NCI-H2196 (cell line): ENCODE data around the gene PEX14.

Experiments used
- DNase-seq: peaks from one replicate; lab custom pipeline; 2025; ENCODE audit not compliant: unreplicated experiment; lab: John Stamatoyannopoulos, UW

Gene PEX14

GRCh38 chr1:10659646-10660540, 185.1 kb downstream of the PEX14 start:
- no peak for DNase-seq

GRCh38 chr1:10661453-10661852, 186.7 kb downstream of the PEX14 start:
- DNase-seq: no peak

DNA sequence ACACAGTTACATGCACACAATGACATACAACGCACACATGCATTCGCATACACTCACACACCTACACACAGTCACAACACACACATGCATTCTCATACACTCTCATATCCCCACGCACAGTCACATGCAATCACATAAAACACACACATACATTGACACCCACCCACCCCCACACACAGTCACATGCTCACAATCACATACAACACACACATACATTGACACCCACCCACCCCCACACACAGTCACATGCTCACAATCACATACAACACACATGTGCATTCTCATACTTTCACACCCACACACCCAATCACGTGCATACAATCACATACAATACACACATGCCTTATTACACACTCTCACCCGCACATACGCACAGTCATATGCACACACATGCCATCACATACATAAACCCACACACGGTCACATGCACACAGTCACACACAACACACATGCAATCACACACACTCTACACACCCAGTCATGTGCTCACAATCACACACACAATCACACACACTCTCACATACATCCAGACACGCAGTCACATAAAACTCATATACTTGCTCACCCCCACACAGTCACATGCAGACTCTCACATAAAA, 187.4 kb downstream of the PEX14 start:
- DNase-seq: no peak

- no peak for DNase-seq
These were observed 188.3 kb downstream of the PEX14 start for GRCh38 chr1:10662824-10663677.

- no peak for DNase-seq
These were observed 188.9 kb downstream of the PEX14 start for GRCh38 chr1:10663678-10664035.

DNA sequence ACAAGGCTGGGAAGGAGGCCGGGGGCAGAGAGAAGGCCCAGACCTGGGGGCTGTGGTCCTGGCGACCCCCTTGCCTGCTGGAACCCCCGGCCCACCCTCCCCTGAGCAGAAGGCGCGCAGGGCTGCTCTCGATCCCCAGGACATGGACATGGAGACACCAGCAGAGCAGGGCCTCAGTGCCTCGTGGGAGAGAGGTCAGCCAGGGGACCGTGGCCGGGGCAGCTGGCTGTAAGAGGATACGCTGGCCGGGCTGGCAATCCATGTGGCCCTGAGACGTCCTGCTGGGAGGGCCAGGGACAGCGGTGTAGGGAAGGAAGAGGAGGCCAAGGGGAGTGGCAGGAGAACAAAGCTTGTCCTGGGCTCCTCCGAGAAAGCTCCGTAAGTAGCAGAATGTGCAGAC, 189.5 kb downstream of the PEX14 start:
- DNase-seq: no peak

DNA sequence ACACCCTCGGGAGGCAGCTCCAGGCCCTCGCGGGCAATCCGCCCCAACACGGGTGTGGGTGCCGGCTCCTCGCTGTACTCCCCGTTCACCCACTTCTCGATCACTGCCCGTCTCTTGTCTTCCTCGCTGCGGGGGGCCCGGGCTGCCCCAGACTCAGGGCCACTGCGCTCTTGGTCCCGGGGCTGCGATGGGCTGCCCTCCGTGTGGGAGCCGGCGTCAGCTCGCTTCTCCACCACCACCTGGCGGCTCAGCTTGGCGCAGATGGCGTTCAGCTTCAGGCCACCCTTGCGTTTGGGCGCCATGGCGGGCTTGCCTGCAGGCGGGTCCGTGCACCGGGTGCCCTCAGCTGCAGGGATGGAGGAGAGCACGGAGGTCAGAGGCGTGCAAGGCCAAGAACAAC, 190.5 kb downstream of the PEX14 start:
- no peak for DNase-seq

DNA sequence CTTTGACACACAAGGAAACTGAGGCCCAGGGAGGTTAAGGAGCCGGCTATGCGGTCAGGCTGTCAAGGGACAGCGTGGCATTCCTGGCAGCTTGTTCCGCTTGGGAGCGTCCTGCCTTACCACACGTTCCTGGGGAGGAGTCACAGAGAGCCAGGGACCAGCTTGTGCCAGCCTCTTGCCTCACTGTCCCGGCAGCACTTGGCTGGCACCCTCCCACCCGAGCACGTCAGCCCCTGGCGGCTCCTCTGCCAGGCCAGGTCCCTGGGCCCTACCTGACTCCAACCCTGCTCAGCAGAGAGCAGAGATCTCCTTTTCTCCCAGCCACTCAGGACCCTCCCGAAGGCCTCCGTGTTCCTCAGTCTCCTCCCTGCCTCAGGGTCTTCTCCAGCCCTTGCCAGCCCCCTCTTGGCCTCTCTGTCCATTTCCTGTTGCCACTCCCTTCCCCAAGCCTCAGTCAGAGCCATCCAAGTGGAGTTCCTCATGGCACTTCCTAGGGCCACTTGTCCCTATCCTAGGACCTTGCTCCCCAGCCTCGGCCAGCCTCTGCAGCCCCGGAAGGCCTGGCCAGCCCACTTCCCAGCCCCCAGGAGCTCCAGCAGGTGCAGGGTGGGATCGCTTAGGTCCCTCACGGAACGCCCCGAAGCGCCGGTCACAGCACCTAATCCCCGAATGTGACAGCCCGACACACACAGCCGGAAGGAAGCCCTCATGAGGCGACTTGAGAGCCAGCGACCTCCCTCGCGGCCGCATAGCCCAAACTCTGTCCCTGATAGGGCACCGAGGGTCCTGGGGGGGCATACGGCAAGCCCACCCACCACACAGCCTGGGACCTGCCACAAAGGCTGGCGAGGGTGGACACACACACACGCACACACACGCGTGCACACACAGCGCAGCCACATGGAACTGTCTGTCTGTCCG, 191.4 kb downstream of the PEX14 start:
- no peak for DNase-seq

DNA sequence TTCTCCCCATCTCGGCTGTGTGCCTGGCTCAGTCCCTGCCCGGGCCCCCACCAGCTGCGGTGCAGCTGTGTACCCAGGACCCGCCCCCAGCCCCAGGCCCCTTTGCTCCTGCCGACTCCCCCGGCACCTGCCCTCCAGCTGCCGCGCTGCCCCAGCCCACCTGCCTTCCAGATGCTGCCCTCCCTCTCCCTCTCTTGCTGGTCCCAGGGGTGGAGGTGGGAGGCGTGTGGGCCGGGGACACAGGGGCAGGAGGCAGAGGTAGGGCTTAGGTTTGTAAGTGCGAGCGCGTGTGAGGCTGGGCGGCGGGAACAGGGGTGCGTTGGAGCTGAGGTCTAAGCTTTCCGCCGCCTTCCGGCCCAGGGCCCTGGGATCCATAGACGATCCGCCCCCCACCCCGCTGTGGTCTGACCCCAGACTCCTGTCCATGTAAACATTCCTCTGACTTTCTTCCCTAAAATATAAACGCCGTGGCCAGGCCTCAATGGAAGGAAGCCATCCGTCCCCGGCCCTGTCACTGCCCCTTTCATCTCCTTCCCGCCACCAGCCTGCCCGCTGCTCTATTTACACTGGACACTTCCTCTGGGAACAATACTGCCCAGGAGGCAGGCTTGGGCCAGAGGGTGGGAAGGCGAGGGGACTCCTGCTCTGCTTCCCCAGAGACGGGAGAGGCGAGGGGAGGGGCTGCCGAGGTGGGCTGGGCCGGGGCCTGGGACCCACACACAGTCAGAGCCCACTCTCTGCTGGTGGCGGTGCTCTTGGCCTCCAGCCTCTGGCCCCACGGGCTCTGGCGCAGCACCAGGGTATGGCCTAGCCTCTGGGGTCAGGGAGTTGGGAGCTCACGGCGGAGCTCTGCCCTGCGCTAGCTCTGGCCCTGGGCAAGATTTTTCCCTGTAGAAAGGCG, 193.4 kb downstream of the PEX14 start:
- no peak for DNase-seq

DNA sequence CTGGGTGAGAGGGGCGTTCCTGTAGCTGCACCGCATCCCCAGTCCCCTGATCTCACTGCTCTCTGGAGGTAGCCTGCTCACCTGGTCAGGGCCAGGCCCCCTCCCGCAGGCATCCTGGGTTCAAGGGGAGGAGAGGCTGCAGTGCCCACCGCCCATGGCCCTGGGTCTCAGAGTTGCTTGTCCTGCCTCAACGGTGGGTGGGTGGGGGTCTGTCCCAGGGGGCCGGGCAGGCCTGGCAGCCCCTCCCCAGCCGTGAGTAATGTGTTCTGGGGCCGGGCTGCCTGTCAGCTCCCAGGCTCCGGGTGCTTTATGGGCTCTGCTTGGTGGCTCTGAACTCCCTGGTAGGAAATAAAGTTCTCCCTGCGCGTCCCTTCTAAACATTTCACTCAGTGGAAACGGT, 194.8 kb downstream of the PEX14 start:
- DNase-seq: no peak

DNA sequence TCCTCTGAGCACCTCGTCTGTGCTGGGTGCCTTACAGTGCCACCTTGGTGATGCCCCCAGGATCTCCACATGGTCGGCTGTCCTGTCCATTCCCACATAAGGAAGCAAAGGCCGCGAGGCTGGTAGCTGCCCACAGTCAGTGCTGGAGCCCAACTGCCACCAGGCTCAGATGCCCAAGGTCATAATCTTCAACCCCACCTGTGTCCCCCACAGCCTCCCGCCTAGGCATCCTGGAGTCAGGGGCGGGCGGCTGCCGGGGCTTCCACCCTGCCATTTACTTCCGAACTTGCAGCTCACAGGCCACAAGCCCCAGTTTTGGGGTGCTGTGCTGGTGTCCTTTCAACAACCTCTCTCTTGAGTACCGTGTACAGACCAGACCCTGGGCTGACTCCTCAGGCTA, 195.4 kb downstream of the PEX14 start:
- DNase-seq: no peak

GRCh38 chr1:10671090-10671489, 196.3 kb downstream of the PEX14 start:
- DNase-seq: no peak

DNA sequence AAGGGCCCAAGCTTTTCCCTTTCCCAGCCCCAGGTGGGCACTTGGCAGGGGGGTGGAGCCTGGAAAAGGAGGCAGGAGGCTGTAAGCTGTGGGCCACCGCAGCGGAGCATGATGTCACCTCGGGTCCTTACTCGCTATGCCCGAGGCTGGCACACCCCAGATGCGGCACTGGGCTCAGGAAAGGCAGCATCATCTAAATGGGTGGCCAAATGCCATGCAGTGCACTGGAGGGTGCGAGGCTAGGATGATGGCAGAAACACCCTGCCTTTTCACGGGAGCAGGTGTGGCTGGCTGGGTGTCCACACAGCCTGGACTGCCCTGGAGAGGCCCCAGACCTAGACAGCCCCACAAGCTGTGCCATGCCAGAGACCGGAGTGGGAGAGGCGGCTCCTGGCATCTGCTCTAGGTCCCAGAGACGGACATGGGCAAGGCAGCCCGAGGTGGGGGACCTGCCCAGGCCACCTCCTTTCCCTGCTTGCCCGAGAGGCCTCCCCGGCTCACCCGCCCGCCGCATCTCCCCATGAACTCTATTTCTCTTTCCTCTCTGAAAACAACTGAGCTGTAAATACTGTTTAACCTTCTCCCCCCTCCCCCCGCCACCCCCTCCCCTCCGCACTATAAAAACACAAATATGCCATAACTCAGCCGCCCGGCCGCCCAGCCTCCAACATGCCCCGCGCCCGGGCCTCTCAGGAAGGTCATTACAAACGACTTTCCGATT, 197.0 kb downstream of the PEX14 start:
- no peak for DNase-seq

DNA sequence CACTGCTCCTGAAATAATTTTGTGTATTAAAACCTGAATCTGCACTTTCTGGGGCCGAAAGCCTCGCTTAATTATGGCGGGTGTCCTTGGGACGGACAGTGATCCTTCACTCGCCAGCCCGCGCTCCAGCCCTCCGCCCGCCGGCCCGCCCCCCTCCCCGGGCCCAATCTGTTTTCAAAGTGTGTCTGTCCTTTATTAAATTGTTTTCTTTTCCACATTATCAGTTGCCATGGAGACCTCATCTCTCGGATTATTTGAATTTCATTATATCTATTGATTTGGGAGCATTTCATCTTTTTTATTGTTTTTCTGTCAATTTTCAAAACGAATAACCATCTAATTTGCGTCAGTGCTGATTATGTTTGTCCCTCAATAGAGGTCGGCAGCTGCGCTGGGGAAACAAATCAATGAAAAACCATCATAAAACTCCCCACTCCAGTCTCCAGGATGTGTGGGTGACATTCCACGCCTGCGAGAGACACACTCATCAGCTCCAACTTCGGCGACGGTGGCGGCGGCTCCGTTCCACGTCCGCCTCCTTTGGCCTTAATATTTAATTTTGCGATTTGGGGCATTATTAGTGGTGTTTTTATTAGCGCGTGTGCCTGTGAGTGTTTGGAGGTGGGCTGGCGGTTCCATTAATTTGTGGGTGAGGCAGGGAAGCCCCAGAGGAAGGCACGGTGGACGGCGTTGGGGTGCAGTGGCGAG, 197.7 kb downstream of the PEX14 start:
- DNase-seq: no peak

DNA sequence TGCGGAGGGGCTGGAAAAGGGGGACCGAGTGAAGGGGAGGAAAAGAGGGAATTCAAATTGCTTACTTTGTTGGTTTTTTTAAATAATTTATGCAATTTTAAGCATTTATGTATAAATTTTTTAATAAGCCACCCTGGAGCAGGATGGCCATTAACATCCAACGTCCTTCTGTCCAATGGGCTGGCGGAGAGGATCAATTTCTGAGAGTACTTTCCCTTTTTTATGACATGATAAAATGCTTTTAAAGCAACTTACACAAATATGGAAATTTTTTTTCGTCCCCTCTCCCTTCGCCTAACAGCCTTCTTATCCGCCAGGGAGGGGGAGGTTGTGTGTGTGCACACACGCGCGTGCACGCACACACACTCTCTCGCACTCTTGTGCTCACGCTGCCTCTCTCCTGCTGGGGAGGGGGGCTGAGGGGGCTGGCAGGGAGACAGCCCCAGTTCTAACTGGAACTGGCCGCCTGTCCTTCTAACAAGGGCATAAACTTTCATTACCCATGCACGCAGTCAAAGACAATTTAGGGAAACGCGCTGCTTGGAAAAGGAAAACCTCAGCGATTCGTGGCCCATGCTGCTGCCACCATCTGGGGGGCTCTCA, 198.5 kb downstream of the PEX14 start:
- no peak for DNase-seq

DNA sequence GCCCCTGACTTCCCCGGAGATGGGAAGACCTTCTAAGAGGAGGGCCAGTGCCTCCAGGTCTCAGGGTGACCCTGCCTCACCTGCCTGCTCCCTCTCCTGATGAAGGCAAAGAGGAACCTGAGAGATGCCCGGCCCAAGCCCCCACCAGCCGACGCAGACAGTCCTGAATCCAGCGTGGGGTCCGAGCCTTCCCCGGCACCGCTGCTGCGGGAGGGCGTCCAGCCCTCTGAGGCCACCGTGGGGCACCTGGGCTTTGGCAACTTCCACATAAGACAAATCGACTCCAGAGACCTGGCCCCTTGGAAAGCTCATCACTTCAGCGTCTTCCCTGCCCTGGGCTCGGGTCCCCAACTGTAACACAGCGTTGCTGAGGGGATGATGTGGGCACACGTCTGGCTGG, 199.5 kb downstream of the PEX14 start:
- no peak for DNase-seq

GRCh38 chr1:10674700-10675609, 200.2 kb downstream of the PEX14 start:
- DNase-seq: no peak
